RCC 7860 (cell line): ENCODE data around the gene PXT1.

Experiments used
- DNase-seq: peaks from one replicate; pipeline ENCODE4 v3.0.0-alpha.2; 2015; ENCODE audit warnings: low spot score
- FAIRE-seq: peaks from 2 replicates; lab custom pipeline; 2012; peaks lifted over from hg19 to GRCh38; lab: Jason Lieb, UNC

Gene PXT1

GRCh38 chr6:36392621-36393020 lies 50.0 kb downstream of the PXT1 start:
- FAIRE-seq (no peak), DNase-seq (no peak)

GRCh38 chr6:36389353-36389752 lies 53.3 kb downstream of the PXT1 start:
- DNase-seq, result no peak
- FAIRE-seq, result no peak

- DNase-seq, result no peak
- no peak for FAIRE-seq
These were observed 55.0 kb downstream of the PXT1 start, which contains the start of gene ETV7 for GRCh38 chr6:36387440-36388303. TSS of gene ETV7 (minus strand) at chr6:36387669. CDS start at chr6:36387541, 128 bp downstream.

- DNase-seq, result peak; percentile 54
These were observed 55.9 kb downstream of the PXT1 start for GRCh38 chr6:36386495-36387439.

GRCh38 chr6:36384095-36384494 lies 58.6 kb downstream of the PXT1 start:
- FAIRE-seq, result no peak
- no peak for DNase-seq

More at GRCh38 chr6:36386495-36387439, 55.9 kb downstream of the PXT1 start:
- no peak for FAIRE-seq

GRCh38 chr6:36383606-36384005 lies 59.0 kb downstream of the PXT1 start:
- DNase-seq, result no peak
- FAIRE-seq, result no peak

- FAIRE-seq, result no peak
- no peak for DNase-seq
These were observed 59.7 kb downstream of the PXT1 start for GRCh38 chr6:36382976-36383375.

GRCh38 chr6:36381502-36382389 lies 60.9 kb downstream of the PXT1 start:
- DNase-seq (no peak), FAIRE-seq (no peak)

- FAIRE-seq (no peak), DNase-seq (no peak)
These were observed 62.5 kb downstream of the PXT1 start for GRCh38 chr6:36380166-36380565.

- no peak for FAIRE-seq
These were observed 63.7 kb downstream of the PXT1 start for GRCh38 chr6:36378936-36379335.

GRCh38 chr6:36378243-36378920 lies 64.3 kb downstream of the PXT1 start:
- FAIRE-seq, result no peak
- DNase-seq, result no peak

More at GRCh38 chr6:36378936-36379335, 63.7 kb downstream of the PXT1 start:
- no peak for DNase-seq

GRCh38 chr6:36377594-36377993 lies 65.1 kb downstream of the PXT1 start:
- FAIRE-seq (no peak), DNase-seq (no peak)

- FAIRE-seq (no peak), DNase-seq (no peak)
These were observed 65.9 kb downstream of the PXT1 start for GRCh38 chr6:36376742-36377141.

GRCh38 chr6:36376183-36376582 lies 66.5 kb downstream of the PXT1 start:
- FAIRE-seq, result no peak
- no peak for DNase-seq

GRCh38 chr6:36375644-36376155 lies 67.0 kb downstream of the PXT1 start:
- DNase-seq, result no peak
- FAIRE-seq, result no peak

- no peak for DNase-seq
These were observed 67.7 kb downstream of the PXT1 start for GRCh38 chr6:36374972-36375371.

GRCh38 chr6:36374194-36374593 lies 68.5 kb downstream of the PXT1 start:
- DNase-seq (no peak), FAIRE-seq (no peak)

More at GRCh38 chr6:36374972-36375371, 67.7 kb downstream of the PXT1 start:
- no peak for FAIRE-seq

- DNase-seq, result no peak
- no peak for FAIRE-seq
These were observed 69.2 kb downstream of the PXT1 start for GRCh38 chr6:36373368-36374019.

GRCh38 chr6:36372088-36372487 lies 70.6 kb downstream of the PXT1 start:
- DNase-seq (no peak), FAIRE-seq (no peak)
